Measurements from ENCODE around the gene SHC2. TPM values are rescaled to one million over a fixed set of nuclear protein-coding genes. Genes with fewer than 3 reads are reported as not detected.

The SHC2 gene
- total and polyA plus RNA-seq, 9 of the 15 experiments (the other 6 are each of a cell fraction or from before 2014, with no cell fraction given): 0.14 to 0.36 (median 0.17) TPM; not detected in 5

DNA sequence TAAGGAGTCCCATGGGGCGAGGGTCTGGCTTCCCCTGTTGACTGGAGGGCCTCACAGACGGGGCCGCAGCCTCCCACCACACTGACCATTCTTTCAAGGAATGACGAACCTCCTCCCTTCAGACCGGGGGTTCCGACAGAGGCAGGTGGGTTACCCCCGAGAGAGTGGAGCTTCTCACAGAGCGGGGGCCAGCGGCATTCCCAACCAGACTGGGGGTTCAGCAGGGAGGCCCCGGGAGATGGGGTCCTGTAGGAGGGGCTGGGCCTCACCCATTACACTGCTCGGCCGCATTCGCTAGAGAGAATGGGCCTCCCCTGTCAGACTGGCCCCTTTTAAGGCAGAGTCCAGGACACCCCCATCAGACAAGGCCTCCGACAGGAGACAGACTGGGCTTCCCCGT, 36.3 kb downstream of the SHC2 start (continued):
- TF ChIP-seq, protein P1, sequence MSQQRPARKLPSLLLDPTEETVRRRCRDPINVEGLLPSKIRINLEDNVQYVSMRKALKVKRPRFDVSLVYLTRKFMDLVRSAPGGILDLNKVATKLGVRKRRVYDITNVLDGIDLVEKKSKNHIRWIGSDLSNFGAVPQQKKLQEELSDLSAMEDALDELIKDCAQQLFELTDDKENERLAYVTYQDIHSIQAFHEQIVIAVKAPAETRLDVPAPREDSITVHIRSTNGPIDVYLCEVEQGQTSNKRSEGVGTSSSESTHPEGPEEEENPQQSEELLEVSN (IDR thresholded peaks at IDR 0.05; ENCODE audit: borderline replicate concordance in 1 of 2, extremely low read depth in 1 of 2, insufficient read depth in 1 of 2, insufficient read length in 1 of 2, low read depth in 1 of 2, low read length in 1 of 2, poor library complexity in 1 of 2, severe bottlenecking in 1 of 2): no peak

DNA sequence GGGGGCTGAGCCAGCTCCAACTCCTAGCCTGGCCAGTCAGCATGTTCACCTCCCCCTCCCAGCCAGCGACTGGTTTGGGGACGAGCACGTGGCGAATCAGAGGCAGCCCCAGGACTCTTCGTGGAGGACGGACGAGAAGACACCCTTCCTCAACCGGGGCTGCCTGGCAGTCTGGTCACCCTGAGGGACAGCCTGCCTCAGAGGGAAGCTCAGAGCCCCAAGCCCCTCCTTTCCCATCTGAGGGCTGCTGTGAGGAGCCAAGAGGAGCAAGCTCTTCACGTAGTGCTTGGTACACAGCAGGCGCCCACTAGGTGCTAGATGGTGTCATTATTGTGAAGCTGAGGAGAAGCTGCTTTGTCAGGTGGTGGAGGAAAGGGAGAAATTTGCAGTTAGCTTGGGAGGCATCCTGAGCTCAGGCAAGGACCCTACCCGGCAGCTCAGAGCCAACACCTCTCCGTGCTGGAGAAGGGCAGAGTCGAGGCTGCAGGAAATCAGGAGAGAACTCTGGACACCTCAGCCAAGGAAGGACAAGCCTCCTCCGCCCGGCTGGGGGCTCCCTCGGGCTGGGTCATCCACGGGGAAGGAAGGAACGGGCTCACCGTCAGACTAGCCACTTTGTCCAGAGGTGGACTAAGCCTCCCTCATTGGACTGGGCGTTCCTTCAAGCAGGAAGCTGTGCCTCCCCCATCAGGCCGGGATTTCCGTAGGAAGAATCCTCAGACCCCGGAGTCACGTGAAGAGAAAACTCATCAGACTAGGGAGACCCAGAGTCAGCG, 37.0 kb downstream of the SHC2 start:
- DNase-seq (ENCODE audit: extremely low read depth in 1 of 4, low spot score in 3 of 4) (no peak), ATAC-seq (peak; percentile 73), FAIRE-seq (no peak)
- POLR2A ChIA-PET: no interaction called here
- H3K79me2 ChIP-seq (ENCODE audit: control insufficient read depth, insufficient read depth, low read length): no peaks in the 10 kb centered on the region
- no peaks in the 10 kb centered on the region for H3K9me3 ChIP-seq (replicated peaks; ENCODE audit: control insufficient read depth, insufficient read depth, low read depth, low read length)
- peaks cover 20 to 68% of the 10 kb centered on the region in 2 experiments; a peak in 4 of 5 replicates for H3K27me3 ChIP-seq (ENCODE audit: control insufficient read depth in 2 of 2, insufficient read depth in 2 of 2, low read length in 2 of 2)
- peaks cover 5% of the 10 kb centered on the region; the same call in 1 of the 2 replicates for H4K20me1 ChIP-seq (replicated peaks; ENCODE audit: control insufficient read depth, insufficient read depth, low read length)
- H3K4me3 ChIP-seq: no peak overlapping the region
- no peaks in the 10 kb centered on the region for H3K36me3 ChIP-seq (ENCODE audit: control insufficient read depth, insufficient read depth, low read length)
- H3K27ac ChIP-seq (ENCODE audit: extremely low read depth, low read depth, low read length): no peak overlapping the region
- CTCF ChIA-PET (ENCODE audit: low intra/inter-chr PET ratio): no interaction called here
- H3K9me1 ChIP-seq (ENCODE audit: control insufficient read depth, insufficient read depth, low read length): no peaks in the 10 kb centered on the region
- H3K9ac ChIP-seq (ENCODE audit: insufficient read depth in 1 of 2, low read depth in 2 of 2, low read length in 2 of 2): no peak overlapping the region
- no peak overlapping the region for H3K4me2 ChIP-seq (ENCODE audit: insufficient read depth, low read length)
- in situ Hi-C loops (cut with MboI) (no loop called here), intact Hi-C loops (cut with micrococcal nuclease) (no loop called here)
- no TSS peak for BruUV-seq (replicated peaks)
- H2AFZ ChIP-seq (ENCODE audit: low read depth, low read length): no peak overlapping the region
- H3K4me1 ChIP-seq (replicated peaks in 1 of 2; ENCODE audit: control insufficient read depth in 2 of 2, insufficient read depth in 2 of 2, low read length in 2 of 2): peaks cover 0 to 21% of the 10 kb centered on the region in 2 experiments; a peak in 2 of 5 replicates
- 3% methylated on average over 23 of the region's 25 CpGs for WGBS (ENCODE audit: insufficient coverage, low coverage, missing lambda C conversion rate)
- TF ChIP-seq KLF16 (IDR thresholded peaks at IDR 0.05): no peak
- peak; percentile 22 for TF ChIP-seq ZFP36 (IDR thresholded peaks at IDR 0.05; ENCODE audit: low read depth, low read length, partially characterized antibody)
- no peak for TF ChIP-seq EP400 (IDR thresholded peaks at IDR 0.05)
- TF ChIP-seq ZKSCAN8 (CRISPR knock-in tag; IDR thresholded peaks at IDR 0.05): peak; percentile 88
- TF ChIP-seq, protein P2, sequence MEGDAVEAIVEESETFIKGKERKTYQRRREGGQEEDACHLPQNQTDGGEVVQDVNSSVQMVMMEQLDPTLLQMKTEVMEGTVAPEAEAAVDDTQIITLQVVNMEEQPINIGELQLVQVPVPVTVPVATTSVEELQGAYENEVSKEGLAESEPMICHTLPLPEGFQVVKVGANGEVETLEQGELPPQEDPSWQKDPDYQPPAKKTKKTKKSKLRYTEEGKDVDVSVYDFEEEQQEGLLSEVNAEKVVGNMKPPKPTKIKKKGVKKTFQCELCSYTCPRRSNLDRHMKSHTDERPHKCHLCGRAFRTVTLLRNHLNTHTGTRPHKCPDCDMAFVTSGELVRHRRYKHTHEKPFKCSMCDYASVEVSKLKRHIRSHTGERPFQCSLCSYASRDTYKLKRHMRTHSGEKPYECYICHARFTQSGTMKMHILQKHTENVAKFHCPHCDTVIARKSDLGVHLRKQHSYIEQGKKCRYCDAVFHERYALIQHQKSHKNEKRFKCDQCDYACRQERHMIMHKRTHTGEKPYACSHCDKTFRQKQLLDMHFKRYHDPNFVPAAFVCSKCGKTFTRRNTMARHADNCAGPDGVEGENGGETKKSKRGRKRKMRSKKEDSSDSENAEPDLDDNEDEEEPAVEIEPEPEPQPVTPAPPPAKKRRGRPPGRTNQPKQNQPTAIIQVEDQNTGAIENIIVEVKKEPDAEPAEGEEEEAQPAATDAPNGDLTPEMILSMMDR (IDR thresholded peaks at IDR 0.05 in 2 of 3, conservative IDR thresholded peaks at IDR 0.05 in 1 of 3; ENCODE audit: insufficient read depth in 2 of 3, low read depth in 1 of 3, low read length in 3 of 3): peak; percentile 16 to 31 (median 26); a peak in 3 of 6 replicates
- TF ChIP-seq RAD21 (CRISPR knock-in tag; conservative IDR thresholded peaks at IDR 0.05 in 1 of 2, IDR thresholded peaks at IDR 0.05 in 1 of 2): peak in 1 of 2 experiments; percentile 25; a peak in 1 of 4 replicates

Data from K562 (cell line).